H1 (cell line): ENCODE data around the gene SEC22C. TPM values are rescaled to one million over a fixed set of nuclear protein-coding genes. Genes with fewer than 3 reads are reported as not detected.

Experiments used
- BCL11A ChIP-seq, 2 experiments: IDR thresholded peaks; one replicate each; pipeline ENCODE4 v1.6.1; 2011; ENCODE audit warnings: low read depth in 2 of 2, low read length in 2 of 2, mild to moderate bottlenecking in 2 of 2
- BRCA1 ChIP-seq: IDR thresholded peaks from 2 replicates; pipeline ENCODE4 v1.6.1; 2012; ENCODE audit warnings: low read depth, low read length, improper control_type of control experiment
- CEBPB ChIP-seq: IDR thresholded peaks from 2 replicates; pipeline ENCODE4 v1.6.1; 2012; ENCODE audit warnings: low read depth, low read length
- CHD2 ChIP-seq: IDR thresholded peaks from 2 replicates; pipeline ENCODE4 v1.6.1; 2012; ENCODE audit warnings: low read length, improper control_type of control experiment
- CTBP2 ChIP-seq: IDR thresholded peaks from 2 replicates; pipeline ENCODE4 v1.7.0; 2011; ENCODE audit warnings: borderline replicate concordance, mild to moderate bottlenecking, moderate library complexity, mixed read lengths, low read length; ENCODE audit not compliant: insufficient read depth, insufficient read length
- KDM4A ChIP-seq: IDR thresholded peaks from one replicate; pipeline ENCODE4 v1.7.1; 2012; ENCODE audit warnings: low read depth, mild to moderate bottlenecking, moderate library complexity, low read length, inconsistent platforms; ENCODE audit not compliant: severe bottlenecking
- POLR2A ChIP-seq, 2 experiments: IDR thresholded peaks; 1 replicate in 1 of 2; 2 replicates in 1 of 2; pipeline ENCODE4 v1.6.1; 2011; ENCODE audit warnings: low read depth in 2 of 2, low read length in 2 of 2, mild to moderate bottlenecking in 2 of 2; ENCODE audit errors: control extremely low read depth in 1 of 2
- RAD21 ChIP-seq, 2 experiments: IDR thresholded peaks in 1 of 2; conservative IDR thresholded peaks in 1 of 2; 2 replicates each; pipeline ENCODE4 v1.6.1; 2011; ENCODE audit warnings: low read depth in 2 of 2, low read length in 2 of 2, improper control_type of control experiment in 1 of 2, inconsistent platforms in 1 of 2, mild to moderate bottlenecking in 1 of 2, moderate library complexity in 1 of 2
- RFX5 ChIP-seq: IDR thresholded peaks from 2 replicates; pipeline ENCODE4 v1.6.1; 2011; ENCODE audit warnings: low read depth, low read length, improper control_type of control experiment, borderline replicate concordance
- RNF2 ChIP-seq: fragments of 200-900, 300-1000 bp; sonication (generic); IDR thresholded peaks from 2 replicates; pipeline ENCODE4 v1.7.1; 2016; ENCODE audit warnings: borderline replicate concordance, low read depth, mild to moderate bottlenecking, antibody characterized with exemption, low read length; ENCODE audit not compliant: poor library complexity, severe bottlenecking; ENCODE audit errors: missing control alignments
- SP1 ChIP-seq: IDR thresholded peaks from 2 replicates; pipeline ENCODE4 v1.6.1; 2011; ENCODE audit warnings: low read depth, low read length
- SP4 ChIP-seq: IDR thresholded peaks from 2 replicates; pipeline ENCODE4 v1.6.1; 2012; ENCODE audit warnings: low read length, inconsistent platforms
- TAF7 ChIP-seq: optimal IDR thresholded peaks from 2 replicates; pipeline ENCODE3; 2011; ENCODE audit warnings: low read depth, mild to moderate bottlenecking, inconsistent platforms, low read length, moderate library complexity, borderline replicate concordance
- TCF12 ChIP-seq: IDR thresholded peaks from 2 replicates; pipeline ENCODE4 v1.6.1; 2011; ENCODE audit warnings: low read depth, mild to moderate bottlenecking, low read length
- TEAD4 ChIP-seq: IDR thresholded peaks from 2 replicates; pipeline ENCODE4 v1.6.1; 2012; ENCODE audit warnings: low read depth, low read length, inconsistent platforms, mixed read lengths
- polyA plus RNA-seq, 7 experiments: library from polyadenylated mRNA; depleted of rRNA in 3 of 7; stranded (reverse) in 5 of 7; unstranded in 2 of 7; fragments of >200 nt in 5 of 7; fragments of 200-250 nt in 2 of 7; gene quantifications; 1 replicate in 5 of 7; 2 replicates in 1 of 7; 4 replicates in 1 of 7; pipeline versions ENCODE4 v1.2.1 to v1.2.3, GENCODE V29; 2011 to 2013; ENCODE audit warnings: missing spikeins in 2 of 7, mixed read lengths in 2 of 7
- total RNA-seq: library from RNA; stranded (reverse); fragmentation: NEBNext Ultra II Directional; extraction: Animal tissue kit (Norgen Biotek cat#: 25700); gene quantifications from 2 replicates; pipeline ENCODE4 v1.2.1, GENCODE V29; 2021
- TF ChIP-seq, protein P1 (sequence below): IDR thresholded peaks from 2 replicates; pipeline ENCODE4 v1.6.1; 2012; ENCODE audit warnings: inconsistent platforms

SEC22C gene
- total and polyA plus RNA-seq, 2 of the 8 experiments (the other 6 are each of a cell fraction or from before 2014, with no cell fraction given) = 23.4 to 38.3 TPM

DNA sequence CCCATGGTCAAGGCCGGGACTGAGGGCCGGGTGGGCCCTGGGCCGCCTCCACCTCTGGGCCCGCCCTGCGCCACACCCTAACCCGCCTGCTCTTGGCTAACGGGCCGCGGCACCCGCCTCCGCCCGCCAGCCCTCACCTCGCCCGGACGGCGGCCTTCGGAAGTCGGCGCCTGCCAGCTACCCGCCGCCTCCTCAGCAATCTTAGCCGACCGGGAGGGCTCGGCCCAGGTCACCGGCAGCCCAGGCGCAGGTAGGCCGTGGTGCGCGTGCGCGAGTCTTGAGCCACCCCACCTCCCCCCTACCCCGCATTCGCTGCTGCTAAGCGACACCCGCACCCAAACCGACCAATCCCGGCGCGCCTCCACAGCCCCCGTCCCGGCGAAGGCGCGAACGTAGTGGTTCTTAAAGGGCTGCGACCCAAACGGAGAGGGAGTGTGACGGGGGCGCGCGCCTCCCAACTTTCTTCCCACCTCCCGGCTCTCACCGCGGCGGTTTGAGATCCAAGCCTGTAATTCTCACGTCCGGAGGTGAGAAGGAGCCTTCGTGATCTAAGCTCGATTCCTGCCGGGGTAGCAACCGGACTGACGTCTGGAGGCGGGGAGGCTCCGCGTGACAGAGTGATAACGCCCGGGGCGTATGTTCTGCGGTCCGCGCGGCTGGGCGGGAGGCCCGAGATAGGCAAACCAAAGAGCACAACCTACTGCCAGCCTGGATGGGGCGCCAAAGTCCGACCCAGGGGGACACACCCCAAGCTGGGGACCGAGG is at the start of gene SEC22C (continued):
- TF ChIP-seq BRCA1 (no peak), TCF12 (no peak), BCL11A (IDR thresholded peaks at IDR 0.05; ENCODE audit: low read depth in 2 of 2, low read length in 2 of 2) (no peak), POLR2A (IDR thresholded peaks at IDR 0.05; ENCODE audit: control extremely low read depth in 1 of 2, low read depth in 2 of 2, low read length in 2 of 2) (peak; percentile 81 to 85), TEAD4 (peak; percentile 6; the same call in 1 of the 2 replicates), RFX5 (no peak), RNF2 (no peak), CTBP2 (no peak), CHD2 (no peak), KDM4A (peak; percentile 80), RAD21 (IDR thresholded peaks at IDR 0.05 in 1 of 2, conservative IDR thresholded peaks at IDR 0.05 in 1 of 2; ENCODE audit: low read depth in 2 of 2, low read length in 2 of 2) (peak; percentile 60; a peak in 3 of 4 replicates), CEBPB (no peak), SP4 (no peak; the same call in 1 of the 2 replicates), SP1 (peak; percentile 74; the same call in 1 of the 2 replicates), TAF7 (peak; percentile 66)
- TF ChIP-seq, protein P1, sequence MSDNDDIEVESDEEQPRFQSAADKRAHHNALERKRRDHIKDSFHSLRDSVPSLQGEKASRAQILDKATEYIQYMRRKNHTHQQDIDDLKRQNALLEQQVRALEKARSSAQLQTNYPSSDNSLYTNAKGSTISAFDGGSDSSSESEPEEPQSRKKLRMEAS = peak; percentile 51; the same call in 1 of the 2 replicates
